Calu3 (cell line): ENCODE data around the gene INF2. TPM values are rescaled to one million over a fixed set of nuclear protein-coding genes. Genes with fewer than 3 reads are reported as not detected.
A peak's percentile ranks its signal among the peaks of the same experiment; 100 is the strongest.

Experiments
- BruUV-seq: library from RNA; stranded (reverse); fragments of 400-500 nt; replicated peaks from 2 replicates; lab custom pipeline; 2021; lab: Mats Ljungman, UMichigan
- CTCF ChIA-PET: fragments of 300-600 bp; sonication (Branson Sonifier 250); formaldehyde crosslinking; loops from one replicate; lab custom pipeline; 2022; ENCODE audit warnings: antibody characterized with exemption; lab: Charles Lee
- DNase-seq: peaks from one replicate; pipeline ENCODE4 v3.0.0; 2022
- H3K27ac Mint-ChIP-seq: one replicate; pipeline ENCODE4 v1.8.0; 2022; ENCODE audit warnings: mixed read lengths; ENCODE audit not compliant: unreplicated experiment
- H3K27me3 Mint-ChIP-seq: one replicate; pipeline ENCODE4 v1.8.0; 2022; ENCODE audit warnings: mixed read lengths; ENCODE audit not compliant: unreplicated experiment
- H3K36me3 Mint-ChIP-seq: one replicate; pipeline ENCODE4 v1.8.0; 2022; ENCODE audit warnings: mild to moderate bottlenecking, moderate library complexity, mixed read lengths; ENCODE audit not compliant: insufficient read depth, unreplicated experiment
- H3K4me1 Mint-ChIP-seq: one replicate; pipeline ENCODE4 v1.8.0; 2022; ENCODE audit warnings: mild to moderate bottlenecking, low read depth, mixed read lengths; ENCODE audit not compliant: unreplicated experiment
- H3K4me3 Mint-ChIP-seq: one replicate; pipeline ENCODE4 v1.8.0; 2022; ENCODE audit warnings: mild to moderate bottlenecking, low read depth, moderate library complexity, mixed read lengths; ENCODE audit not compliant: unreplicated experiment
- H3K9me3 Mint-ChIP-seq: one replicate; pipeline ENCODE4 v1.8.0; 2022; ENCODE audit warnings: low read depth, mixed read lengths; ENCODE audit not compliant: unreplicated experiment
- CTCF ChIP-seq: fragments of 200-600 bp; IDR thresholded peaks from one replicate; pipeline ENCODE4 v1.8.0; 2022; ENCODE audit warnings: antibody characterized with exemption; ENCODE audit not compliant: unreplicated experiment
- intact Hi-C: fragments of 100-400 bp; cut with micrococcal nuclease; formaldehyde crosslinking; loops from one replicate; pipeline ENCODE4 v1.10.0; 2022; ENCODE audit not compliant: unreplicated experiment
- total RNA-seq: library from RNA; stranded (reverse); gene quantifications from 2 replicates; pipeline ENCODE4 v1.2.3, GENCODE V29; 2022

INF2 gene
- total RNA-seq, 1 experiment from 2014 or later: 208 TPM

- CTCF ChIA-PET: interaction anchor here (1.1 to 1.3 kb wide), 2 partner anchors 12 to 44 kb away, joined by 3 to 11 read pairs; no protein-coding TSS in a partner anchor
- no peak for TF ChIP-seq CTCF
- Mint-ChIP-seq H3K36me3 (peaks cover 73% of the 10 kb centered on the region), H3K27ac (no peak overlapping the region), H3K9me3 (no peaks in the 10 kb centered on the region), H3K4me1 (no peaks in the 10 kb centered on the region), H3K27me3 (no peaks in the 10 kb centered on the region), H3K4me3 (no peak overlapping the region)
- no TSS peak for BruUV-seq
- no peak for DNase-seq
- intact Hi-C loops: loop anchor here (5.0 kb wide), 1 partner anchor 42 kb away; no protein-coding TSS in a partner anchor
Measured at GRCh38 chr14:104709387-104710039, 20.1 kb downstream of the INF2 start.

- no peak for DNase-seq
- H3K4me1 Mint-ChIP-seq: no peaks in the 10 kb centered on the region
- peaks cover 73% of the 10 kb centered on the region for H3K36me3 Mint-ChIP-seq
- H3K9me3 Mint-ChIP-seq: no peaks in the 10 kb centered on the region
- intact Hi-C loops: no loop called here
- no peaks in the 10 kb centered on the region for H3K27me3 Mint-ChIP-seq
- BruUV-seq: no TSS peak
- no peak overlapping the region for H3K4me3 Mint-ChIP-seq
- H3K27ac Mint-ChIP-seq: no peak overlapping the region
- CTCF ChIA-PET: no interaction called here
- no peak for TF ChIP-seq CTCF
Measured at GRCh38 chr14:104710071-104710735, 20.8 kb downstream of the INF2 start.

GRCh38 chr14:104712881-104713734 is 23.7 kb downstream of the INF2 start:
- intact Hi-C loops: no loop called here
- TF ChIP-seq CTCF: no peak

GRCh38 chr14:104714066-104714465 is 24.6 kb downstream of the INF2 start:
- H3K27me3 Mint-ChIP-seq: no peaks in the 10 kb centered on the region
- no peaks in the 10 kb centered on the region for H3K9me3 Mint-ChIP-seq
- no peaks in the 10 kb centered on the region for H3K4me1 Mint-ChIP-seq
- H3K27ac Mint-ChIP-seq: peak overlapping the region; percentile 42
- no peak overlapping the region for H3K4me3 Mint-ChIP-seq
- CTCF ChIA-PET: no interaction called here
- intact Hi-C loops: no loop called here
- no TSS peak for BruUV-seq
- H3K36me3 Mint-ChIP-seq: peaks cover 64% of the 10 kb centered on the region
- no peak for DNase-seq
- no peak for TF ChIP-seq CTCF

More at GRCh38 chr14:104712881-104713734, 23.7 kb downstream of the INF2 start:
- Mint-ChIP-seq H3K27ac (no peak overlapping the region), H3K27me3 (no peaks in the 10 kb centered on the region), H3K36me3 (peaks cover 70% of the 10 kb centered on the region), H3K4me3 (no peak overlapping the region), H3K9me3 (no peaks in the 10 kb centered on the region), H3K4me1 (no peaks in the 10 kb centered on the region)
- CTCF ChIA-PET: no interaction called here
- no TSS peak for BruUV-seq
- DNase-seq: no peak
